Mononuclear cell (primary cell): Measurements from ENCODE around the gene KLKB1. TPM values are rescaled to one million over a fixed set of nuclear protein-coding genes. Genes with fewer than 3 reads are reported as not detected.

Experiments
- H3K27me3 ChIP-seq: 2 replicates; pipeline ENCODE4 v1.6.0; 2011; ENCODE audit warnings: low read length, control low read depth; ENCODE audit not compliant: insufficient read depth
- H3K4me1 ChIP-seq: 2 replicates; pipeline ENCODE4 v1.5.1; 2011; ENCODE audit warnings: mild to moderate bottlenecking, low read length, control low read depth; ENCODE audit not compliant: insufficient read depth
- H3K4me3 ChIP-seq: 2 replicates; pipeline ENCODE4 v1.5.1; 2011; ENCODE audit warnings: mild to moderate bottlenecking, low read length, moderate library complexity
- H3K9me3 ChIP-seq: 2 replicates; pipeline ENCODE4 v1.5.1; 2011; ENCODE audit warnings: low read depth, mild to moderate bottlenecking, control low read depth, low read length
- total RNA-seq: library from RNA; depleted of rRNA; stranded (reverse); fragments of >200 nt; gene quantifications from one replicate; pipeline ENCODE4 v1.2.3, GENCODE V29; 2012

KLKB1 gene
- total RNA-seq, 1 donor: 0.63 TPM

GRCh38 chr4:186304216-186304615, 76.9 kb downstream of the KLKB1 start:
- peaks cover 3% of the 10 kb centered on the region for H3K27me3 ChIP-seq
- H3K9me3 ChIP-seq: no peaks in the 10 kb centered on the region
- no peak overlapping the region for H3K4me3 ChIP-seq
- no peaks in the 10 kb centered on the region for H3K4me1 ChIP-seq

GRCh38 chr4:186304866-186305505, 77.7 kb downstream of the KLKB1 start:
- no peak overlapping the region for H3K4me3 ChIP-seq
- H3K9me3 ChIP-seq: no peaks in the 10 kb centered on the region
- H3K27me3 ChIP-seq: peaks cover 3% of the 10 kb centered on the region
- H3K4me1 ChIP-seq: no peaks in the 10 kb centered on the region

- H3K27me3 ChIP-seq: no peaks in the 10 kb centered on the region
- no peaks in the 10 kb centered on the region for H3K4me1 ChIP-seq
- H3K9me3 ChIP-seq: no peaks in the 10 kb centered on the region
- no peak overlapping the region for H3K4me3 ChIP-seq
Observed at GRCh38 chr4:186307497-186307896, 80.2 kb downstream of the KLKB1 start.

GRCh38 chr4:186307916-186308315, 80.6 kb downstream of the KLKB1 start:
- no peaks in the 10 kb centered on the region for H3K9me3 ChIP-seq

More at GRCh38 chr4:186307916-186308315, 80.6 kb downstream of the KLKB1 start:
- H3K27me3 ChIP-seq: no peaks in the 10 kb centered on the region
- no peaks in the 10 kb centered on the region for H3K4me1 ChIP-seq
- no peak overlapping the region for H3K4me3 ChIP-seq

Other genes starting within 250 kb of the KLKB1 start
- gene TLR3, start 158.4 kb upstream of the KLKB1 start, total RNA-seq: 0.63 TPM
- gene FAM149A, start 122.8 kb upstream of the KLKB1 start, total RNA-seq: 0.42 TPM
- gene CYP4V2, start 35.9 kb upstream of the KLKB1 start, total RNA-seq: 17.2 TPM
- gene F11, start 38.7 kb downstream of the KLKB1 start, total RNA-seq: not detected